GM12891 (cell line): ENCODE results near the gene FIG4.
A peak's percentile ranks its signal among the peaks of the same experiment; 100 is the strongest.
"Not testable (repeated sequence)": the region's sequence is repeated elsewhere in the genome, so short reads cannot be mapped to it uniquely, and the experiment has no call there.

ENCODE experiments used
- DNase-seq: peaks from one replicate; pipeline ENCODE4 v3.0.0; 2011; ENCODE audit warnings: low spot score; ENCODE audit not compliant: insufficient read length
- FAIRE-seq: peaks from 2 replicates; lab custom pipeline; 2011; peaks lifted over from hg19 to GRCh38; lab: Jason Lieb, UNC
- PAX5 ChIP-seq: IDR thresholded peaks from 2 replicates; pipeline ENCODE4 v1.6.1; 2011; ENCODE audit warnings: low read length, moderate library complexity, mild to moderate bottlenecking; ENCODE audit not compliant: insufficient read depth, severe bottlenecking
- POLR2A ChIP-seq: IDR thresholded peaks from 2 replicates; pipeline ENCODE4 v1.6.1; 2011; ENCODE audit warnings: low read depth, low read length, control low read depth
- POLR2AphosphoS5 ChIP-seq: IDR thresholded peaks from 2 replicates; pipeline ENCODE4 v1.6.1; 2011; ENCODE audit warnings: low read depth, low read length, control low read depth
- POU2F2 ChIP-seq: IDR thresholded peaks from 2 replicates; pipeline ENCODE4 v1.6.1; 2011; ENCODE audit warnings: low read depth, mild to moderate bottlenecking, control low read depth, low read length, moderate library complexity
- SPI1 ChIP-seq: IDR thresholded peaks from 2 replicates; pipeline ENCODE4 v1.6.1; 2011; ENCODE audit warnings: low read depth, low read length, control low read depth
- TAF1 ChIP-seq: IDR thresholded peaks from 2 replicates; pipeline ENCODE4 v1.6.1; 2011; ENCODE audit warnings: low read depth, low read length, control low read depth

The FIG4 gene

GRCh38 chr6:109771939-109772755, 81.1 kb downstream of the FIG4 start:
- peak; percentile 92 for TF ChIP-seq SPI1
- DNase-seq, result not testable (repeated sequence)
- peak; percentile 82 for FAIRE-seq

- no peak for TF ChIP-seq POLR2A
- no peak for TF ChIP-seq POLR2AphosphoS5
- no peak for TF ChIP-seq PAX5
- TF ChIP-seq SPI1, result no peak
- TF ChIP-seq TAF1, result no peak
- FAIRE-seq (no peak), DNase-seq (no peak)
These were observed 81.9 kb downstream of the FIG4 start for GRCh38 chr6:109772883-109773431.

GRCh38 chr6:109781001-109781400, 89.9 kb downstream of the FIG4 start:
- FAIRE-seq, result no peak
- TF ChIP-seq POLR2AphosphoS5, result no peak
- no peak for TF ChIP-seq POLR2A
- TF ChIP-seq SPI1, result no peak
- no peak for TF ChIP-seq PAX5
- no peak for TF ChIP-seq TAF1
- no peak for DNase-seq

- TF ChIP-seq POU2F2 (no peak), POLR2A (no peak)
- FAIRE-seq (peak; percentile 57), DNase-seq (no peak)
These were observed 91.4 kb downstream of the FIG4 start for GRCh38 chr6:109782491-109782999.

GRCh38 chr6:109783250-109783986, 92.3 kb downstream of the FIG4 start:
- no peak for TF ChIP-seq POLR2A
- TF ChIP-seq PAX5, result no peak
- no peak for TF ChIP-seq POLR2AphosphoS5
- no peak for TF ChIP-seq POU2F2
- no peak for TF ChIP-seq SPI1
- no peak for TF ChIP-seq TAF1
- no peak for DNase-seq
- FAIRE-seq, result no peak

- TF ChIP-seq PAX5, result no peak
- no peak for TF ChIP-seq TAF1
- no peak for TF ChIP-seq POLR2AphosphoS5
- TF ChIP-seq SPI1, result no peak
- TF ChIP-seq POU2F2, result no peak
- no peak for TF ChIP-seq POLR2A
- no peak for DNase-seq
- FAIRE-seq, result no peak
These were observed 96.2 kb downstream of the FIG4 start for GRCh38 chr6:109787312-109787711.

- DNase-seq, result no peak
- TF ChIP-seq PAX5 (no peak), SPI1 (no peak), POLR2AphosphoS5 (no peak), TAF1 (no peak)
These were observed 97.6 kb downstream of the FIG4 start for GRCh38 chr6:109788687-109789086.

GRCh38 chr6:109790131-109790530, 99.0 kb downstream of the FIG4 start:
- DNase-seq (no peak), FAIRE-seq (no peak)
- TF ChIP-seq SPI1 (no peak), TAF1 (no peak), POU2F2 (no peak), POLR2A (no peak), PAX5 (no peak), POLR2AphosphoS5 (no peak)

More at GRCh38 chr6:109788687-109789086, 97.6 kb downstream of the FIG4 start:
- no peak for FAIRE-seq

GRCh38 chr6:109791301-109791700, 100.2 kb downstream of the FIG4 start:
- FAIRE-seq, result no peak
- no peak for TF ChIP-seq PAX5
- TF ChIP-seq POLR2AphosphoS5, result no peak
- no peak for TF ChIP-seq POU2F2
- TF ChIP-seq SPI1, result no peak
- TF ChIP-seq TAF1, result no peak
- TF ChIP-seq POLR2A, result no peak
- DNase-seq, result no peak
